ENCODE measurements around the gene FEZ2. TPM values are rescaled to one million over a fixed set of nuclear protein-coding genes. Genes with fewer than 3 reads are reported as not detected.

The FEZ2 gene
- polyA plus RNA-seq, 1 of the 3 experiments (the other 2 are of a cell fraction), result 37.2 TPM

- DNase-seq, result no peak
- H3K9me3 ChIP-seq, result no peaks in the 10 kb centered on the region
- no peak overlapping the region for H3K9ac ChIP-seq
- H3K4me2 ChIP-seq, result no peak overlapping the region
- peaks cover 46% of the 10 kb centered on the region for H3K79me2 ChIP-seq (ENCODE audit: insufficient read depth)
- peak overlapping the region in 1 of 2 experiments; percentile 65; a peak in 2 of 4 replicates for H3K27ac ChIP-seq (ENCODE audit: low read depth in 2 of 2, low read length in 1 of 2)
- H3K4me3 ChIP-seq (ENCODE audit: low read depth in 2 of 2, low read length in 1 of 2), result no peak overlapping the region
- ChIA-PET CTCF (interaction anchor here (0.8 to 1.5 kb wide), 3 partner anchors 9 to 43 kb away, joined by 3 to 4 read pairs (median 3); no protein-coding TSS in a partner anchor), POLR2A (no interaction called here)
- H3K9me2 ChIP-seq, result no peaks in the 10 kb centered on the region
- no peaks in the 10 kb centered on the region for H3K27me3 ChIP-seq (ENCODE audit: insufficient read depth)
- no peak overlapping the region for H2AFZ ChIP-seq (ENCODE audit: low read depth)
- peaks cover 2 to 23% of the 10 kb centered on the region in 2 experiments; a peak in 3 of 4 replicates for H3K4me1 ChIP-seq (ENCODE audit: control insufficient read depth in 1 of 2, insufficient read depth in 2 of 2, low read depth in 1 of 2, low read length in 1 of 2)
- TF ChIP-seq MAX (IDR thresholded peaks at IDR 0.05; ENCODE audit: low read depth) (no peak), PBX3 (IDR thresholded peaks at IDR 0.05) (0 out of 2 replicates have a peak, but pooled peaks have one; percentile 14)
- no peaks in the 10 kb centered on the region for H4K20me1 ChIP-seq (ENCODE audit: insufficient read depth)
- 98% methylated on average over 4 of the region's 4 CpGs for WGBS (ENCODE audit: low lambda C conversion rate)
- peaks cover 99% of the 10 kb centered on the region for H3F3A ChIP-seq (replicated peaks; ENCODE audit: insufficient read depth)
- peaks cover 77 to 85% of the 10 kb centered on the region in 2 experiments for H3K36me3 ChIP-seq (replicated peaks in 1 of 2; ENCODE audit: control insufficient read depth in 1 of 2, insufficient read depth in 2 of 2, low read length in 1 of 2)
Observed at GRCh38 chr2:36541891-36542595, 55.9 kb downstream of the FEZ2 start.

DNA sequence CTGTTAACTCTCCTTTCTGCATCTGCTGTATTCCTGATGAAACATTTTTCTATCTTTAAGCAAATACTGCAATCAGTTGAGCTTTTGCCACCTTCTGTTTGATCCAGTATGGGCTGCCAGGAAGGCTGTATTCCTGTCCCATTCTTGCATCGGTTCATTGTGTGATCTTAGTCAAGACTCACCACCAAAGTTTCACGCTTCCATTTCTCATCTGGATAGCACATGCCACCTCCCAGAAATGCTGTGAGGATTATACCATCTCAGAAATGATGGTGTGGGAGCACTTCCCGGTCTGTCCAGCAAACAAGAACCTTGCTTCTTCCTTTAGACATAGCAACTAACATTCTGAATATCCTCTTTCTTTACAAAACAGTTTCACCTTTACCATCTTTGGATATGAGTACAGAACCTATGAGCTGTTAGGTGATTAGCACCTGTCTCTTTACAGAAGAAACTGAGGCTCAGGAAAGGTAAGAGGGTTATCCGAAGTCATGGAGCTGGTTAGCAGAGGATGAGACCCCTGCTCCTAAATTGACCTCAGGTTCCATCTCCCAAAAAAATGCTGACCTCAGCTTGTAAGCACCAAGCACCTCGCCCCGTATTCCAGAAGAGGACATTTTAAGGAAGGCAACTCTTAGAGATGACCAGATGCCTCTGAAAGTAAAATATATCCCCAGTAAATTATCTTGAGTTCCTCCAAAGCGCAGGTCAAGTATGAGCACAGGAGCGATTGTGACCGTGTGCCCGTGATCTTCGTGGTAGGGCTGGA is 56.8 kb downstream of the FEZ2 start:
- 88% methylated on average over 11 of the region's 11 CpGs for WGBS (ENCODE audit: low lambda C conversion rate)
- DNase-seq, result no peak
- Histone ChIP-seq H3K9me2 (no peaks in the 10 kb centered on the region), H3K27me3 (ENCODE audit: insufficient read depth) (no peaks in the 10 kb centered on the region), H3K4me2 (no peak overlapping the region), H4K20me1 (ENCODE audit: insufficient read depth) (no peaks in the 10 kb centered on the region), H3K36me3 (replicated peaks in 1 of 2; ENCODE audit: control insufficient read depth in 1 of 2, insufficient read depth in 2 of 2, low read length in 1 of 2) (peaks cover 77 to 83% of the 10 kb centered on the region in 2 experiments), H3K27ac (ENCODE audit: low read depth in 2 of 2, low read length in 1 of 2) (peak overlapping the region in 1 of 2 experiments; percentile 65; a peak in 2 of 4 replicates), H3K4me1 (ENCODE audit: control insufficient read depth in 1 of 2, insufficient read depth in 2 of 2, low read depth in 1 of 2, low read length in 1 of 2) (peaks cover 2 to 23% of the 10 kb centered on the region in 2 experiments; a peak in 3 of 4 replicates), H3K9ac (no peak overlapping the region), H3K4me3 (ENCODE audit: low read depth in 2 of 2, low read length in 1 of 2) (no peak overlapping the region), H3F3A (replicated peaks; ENCODE audit: insufficient read depth) (peaks cover 99% of the 10 kb centered on the region), H2AFZ (ENCODE audit: low read depth) (no peak overlapping the region), H3K79me2 (ENCODE audit: insufficient read depth) (peaks cover 37% of the 10 kb centered on the region), H3K9me3 (no peaks in the 10 kb centered on the region)
- TF ChIP-seq JUND (IDR thresholded peaks at IDR 0.05) (0 out of 2 replicates have a peak, but pooled peaks have one; percentile 0), PBX3 (IDR thresholded peaks at IDR 0.05) (no peak)
- ChIA-PET POLR2A (no interaction called here), CTCF (interaction anchor here (0.8 to 1.5 kb wide), 3 partner anchors 10 to 44 kb away, joined by 3 to 4 read pairs (median 3); no protein-coding TSS in a partner anchor)

DNA sequence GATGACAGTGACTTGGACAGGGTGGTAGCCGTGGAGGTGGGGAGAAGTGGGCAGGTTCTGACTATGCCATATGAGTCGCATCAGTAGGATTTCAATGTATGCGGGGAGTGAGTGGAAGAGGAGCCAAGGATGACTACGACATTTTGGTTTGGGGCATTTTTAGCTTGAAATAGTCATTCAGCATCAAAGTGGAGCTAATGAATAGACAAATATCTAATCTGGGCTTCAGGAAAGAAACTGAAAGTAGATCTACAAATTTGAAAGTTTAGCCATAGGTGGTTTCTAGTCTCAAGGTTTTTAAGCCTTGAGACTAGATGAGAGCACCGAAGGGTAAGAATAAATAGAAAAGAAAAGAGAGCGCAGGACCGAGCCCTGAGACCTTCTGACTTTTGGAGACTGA is 58.3 kb downstream of the FEZ2 start:
- Histone ChIP-seq H2AFZ (ENCODE audit: low read depth) (no peak overlapping the region), H3K79me2 (ENCODE audit: insufficient read depth) (peaks cover 36% of the 10 kb centered on the region), H3K27me3 (ENCODE audit: insufficient read depth) (no peaks in the 10 kb centered on the region), H3K27ac (ENCODE audit: low read depth in 2 of 2, low read length in 1 of 2) (peak overlapping the region in 1 of 2 experiments; percentile 65; a peak in 2 of 4 replicates), H3K4me2 (0 out of 2 replicates have a peak overlapping the region, but pooled peaks have one; percentile 21), H3K9me3 (no peaks in the 10 kb centered on the region), H3K9me2 (no peaks in the 10 kb centered on the region), H3K4me1 (ENCODE audit: control insufficient read depth in 1 of 2, insufficient read depth in 2 of 2, low read depth in 1 of 2, low read length in 1 of 2) (peaks cover 2 to 23% of the 10 kb centered on the region in 2 experiments; a peak in 3 of 4 replicates), H3K4me3 (ENCODE audit: low read depth in 2 of 2, low read length in 1 of 2) (no peak overlapping the region), H3K36me3 (replicated peaks in 1 of 2; ENCODE audit: control insufficient read depth in 1 of 2, insufficient read depth in 2 of 2, low read length in 1 of 2) (peaks cover 70 to 76% of the 10 kb centered on the region in 2 experiments), H3K9ac (peak overlapping the region; percentile 8; the same call in 1 of the 2 replicates), H3F3A (replicated peaks; ENCODE audit: insufficient read depth) (peaks cover 95% of the 10 kb centered on the region), H4K20me1 (ENCODE audit: insufficient read depth) (no peaks in the 10 kb centered on the region)
- ChIA-PET CTCF (no interaction called here), POLR2A (no interaction called here)
- DNase-seq, result no peak
- WGBS (ENCODE audit: low lambda C conversion rate), result 66% methylated on average over 7 of the region's 7 CpGs
- TF ChIP-seq RXRA (IDR thresholded peaks at IDR 0.05; ENCODE audit: borderline replicate concordance, low read depth) (no peak), FOXJ3 (CRISPR knock-in tag; IDR thresholded peaks at IDR 0.05) (no peak), PBX3 (IDR thresholded peaks at IDR 0.05) (0 out of 2 replicates have a peak, but pooled peaks have one; percentile 3), SIN3A (IDR thresholded peaks at IDR 0.05; ENCODE audit: borderline replicate concordance, low read depth, low read length) (no peak), JUND (IDR thresholded peaks at IDR 0.05) (peak; percentile 58; the same call in 1 of the 2 replicates), RAD21 (IDR thresholded peaks at IDR 0.05; ENCODE audit: low read length) (no peak), TAF1 (IDR thresholded peaks at IDR 0.05; ENCODE audit: borderline replicate concordance, low read depth, low read length) (no peak), MEF2A (IDR thresholded peaks at IDR 0.05; ENCODE audit: borderline replicate concordance, low read depth) (no peak), ELF1 (IDR thresholded peaks at IDR 0.05) (no peak), FOXM1 (IDR thresholded peaks at IDR 0.05; ENCODE audit: low read depth) (no peak), FOSL2 (IDR thresholded peaks at IDR 0.05; ENCODE audit: borderline replicate concordance, low read depth) (peak; percentile 72; the same call in 1 of the 2 replicates), RFX5 (IDR thresholded peaks at IDR 0.05; ENCODE audit: low read length) (no peak), TCF12 (IDR thresholded peaks at IDR 0.05) (peak; percentile 20; the same call in 1 of the 2 replicates)
